ENCODE results near the gene ZRANB1. TPM values are rescaled to one million over a fixed set of nuclear protein-coding genes. Genes with fewer than 3 reads are reported as not detected.
"Not testable (repeated sequence)": the region's sequence is repeated elsewhere in the genome, so short reads cannot be mapped to it uniquely, and the experiment has no call there.

ZRANB1 gene
- 13.2 and 13.4 TPM in 2 replicates for total RNA-seq

DNA sequence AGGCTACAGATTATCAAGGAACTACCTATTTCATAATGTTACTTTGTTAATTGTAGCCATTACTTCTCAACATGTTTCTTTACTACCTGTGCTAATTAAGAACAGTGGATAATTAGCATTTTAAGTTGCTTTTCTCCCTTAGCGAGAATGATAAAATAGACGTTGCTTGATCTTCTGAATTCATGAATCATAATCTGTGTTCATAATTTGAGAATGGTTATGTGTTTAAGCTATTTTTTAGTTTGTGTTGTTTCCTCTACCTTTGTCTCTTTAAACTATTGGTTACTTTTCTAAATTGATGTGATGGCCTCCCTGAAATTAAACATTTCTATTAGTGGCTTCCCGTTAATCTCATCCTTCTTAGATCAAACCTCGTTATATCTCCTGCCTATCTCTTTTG lies at the start of gene ZRANB1:
ZRANB1 (plus strand) TSS at position 301 of the 400 bp plus-strand sequence. CDS start 371 bp downstream, outside the sequence.
- intact Hi-C loops (cut with micrococcal nuclease), result no loop called here

DNA sequence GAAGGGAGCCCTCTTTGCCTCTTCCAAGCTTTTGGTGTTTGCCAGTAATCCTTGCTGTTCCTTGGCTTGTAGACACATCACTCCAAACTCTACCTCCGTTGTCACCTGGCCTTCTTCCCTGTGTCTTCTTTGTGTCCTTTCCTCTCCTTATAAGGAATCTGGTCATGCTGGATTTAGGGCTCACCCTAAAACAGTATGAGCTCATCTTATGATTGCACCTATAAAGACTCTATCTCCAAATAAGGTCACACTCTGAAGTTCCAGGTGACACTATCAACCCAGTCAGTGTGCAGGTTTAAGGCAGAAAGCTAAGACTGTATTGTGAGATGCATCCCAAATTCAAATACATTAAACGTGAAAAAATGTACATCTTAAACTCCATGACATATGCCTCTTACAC lies 49.0 kb upstream of the ZRANB1 start:
- intact Hi-C loops (cut with micrococcal nuclease), result no loop called here

DNA sequence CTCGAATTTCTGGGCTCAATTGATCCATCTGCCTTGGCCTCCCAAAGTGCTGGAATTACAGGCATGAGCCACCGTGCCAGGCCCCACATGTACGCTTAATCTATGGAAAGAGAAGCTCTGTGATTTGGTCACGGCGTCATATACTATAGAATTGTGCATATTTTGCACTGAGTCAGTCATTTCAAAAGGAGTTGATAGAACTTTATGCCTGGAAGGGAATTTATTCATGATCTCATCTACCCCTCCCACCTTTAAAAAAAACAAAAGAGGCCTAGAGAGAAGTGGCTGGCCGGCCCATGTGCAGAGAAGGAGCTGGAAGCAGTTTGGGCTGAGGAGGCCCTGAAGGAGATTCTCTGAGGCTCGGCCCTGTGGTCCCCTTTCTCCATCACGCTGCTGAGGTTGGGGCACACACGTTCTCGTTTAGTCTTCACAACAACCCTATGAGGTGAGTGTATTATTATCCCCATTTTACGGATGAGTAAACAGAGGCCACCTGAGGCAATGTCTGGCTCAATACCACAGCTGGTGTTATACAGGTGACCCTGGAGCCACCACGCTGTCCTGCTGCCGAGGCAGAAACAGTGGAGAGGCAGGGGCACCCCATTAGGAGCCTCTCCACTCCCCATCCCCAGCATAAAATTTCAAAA lies 47.2 kb upstream of the ZRANB1 start:
- intact Hi-C loops (cut with micrococcal nuclease), result no loop called here

DNA sequence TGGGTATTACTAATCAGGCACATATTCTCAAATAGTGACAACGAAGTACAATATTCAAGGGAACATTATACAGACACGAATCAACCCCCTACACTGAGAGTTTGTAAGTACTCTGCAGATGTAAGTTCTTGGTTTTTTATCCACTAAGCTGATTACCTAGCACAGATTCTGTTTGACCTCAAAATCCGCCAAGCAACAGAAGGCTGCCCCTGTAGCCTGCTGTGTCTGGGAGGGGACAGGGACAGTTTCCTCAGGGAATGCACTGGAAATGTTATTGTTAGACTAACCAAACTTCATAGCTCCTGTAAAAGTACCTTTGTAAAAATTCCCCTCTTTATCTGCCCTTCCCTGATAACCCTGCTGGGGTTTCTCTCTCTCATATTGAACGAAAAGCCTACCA lies 45.2 kb upstream of the ZRANB1 start:
- intact Hi-C loops (cut with micrococcal nuclease), result no loop called here

DNA sequence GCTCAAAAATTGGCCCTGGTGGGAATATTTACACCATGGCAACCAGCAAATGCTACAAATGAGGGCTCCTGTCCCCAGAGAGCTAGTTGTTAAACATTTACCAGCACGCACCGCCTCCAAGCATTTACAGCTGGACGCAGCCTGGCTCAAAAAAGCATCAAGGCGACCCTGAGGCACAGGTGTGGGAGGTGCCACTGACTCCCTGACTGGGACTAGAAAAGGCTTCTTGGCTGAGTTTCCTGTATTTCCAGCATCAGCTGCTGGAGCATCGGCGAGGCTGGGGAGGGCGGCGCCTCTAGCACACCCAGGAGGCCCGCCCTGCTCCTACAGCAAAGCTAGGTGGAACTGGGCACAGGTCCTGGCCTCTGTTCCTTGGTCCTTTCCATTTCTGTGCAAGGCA lies 43.5 kb upstream of the ZRANB1 start:
- intact Hi-C loops (cut with micrococcal nuclease), result no loop called here

DNA sequence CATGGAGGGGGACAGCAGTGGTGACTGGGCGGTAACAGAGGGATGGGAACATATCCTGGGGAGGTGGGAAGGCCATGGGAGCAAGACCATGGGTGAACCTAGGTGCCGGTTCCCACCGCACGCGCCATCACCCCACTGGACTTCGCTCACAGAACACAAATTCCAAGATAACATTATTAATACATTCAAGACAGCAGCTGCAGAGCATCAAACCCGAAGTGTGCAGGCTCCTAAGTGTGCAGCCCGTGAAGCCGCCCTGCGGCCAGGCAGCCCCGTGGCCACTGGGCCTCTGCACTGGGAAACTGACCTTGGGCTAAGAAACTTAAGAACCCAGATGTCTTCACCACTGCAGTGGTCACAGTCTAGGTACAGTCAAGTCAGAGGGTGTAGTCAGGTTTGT lies 42.8 kb upstream of the ZRANB1 start:
- intact Hi-C loops (cut with micrococcal nuclease), result no loop called here

DNA sequence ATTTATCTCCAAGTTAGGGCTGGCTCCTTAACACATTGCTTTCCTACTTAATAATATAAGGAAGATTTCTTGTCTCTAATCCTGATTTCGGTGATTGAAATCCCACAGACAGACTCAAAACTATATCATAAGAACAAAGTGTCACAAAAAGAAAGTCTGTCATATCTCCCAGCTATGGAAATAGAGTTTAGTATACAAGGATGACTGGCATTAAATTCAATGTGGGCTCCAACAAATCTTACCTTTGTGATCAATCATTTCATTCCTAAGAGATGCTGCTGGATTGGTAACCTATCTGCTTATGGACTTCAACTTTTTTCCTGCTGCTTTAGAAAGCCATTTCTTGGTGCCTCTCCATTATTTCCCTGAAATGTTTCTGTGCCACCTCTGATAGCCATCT lies 39.5 kb upstream of the ZRANB1 start:
- intact Hi-C loops (cut with micrococcal nuclease), result no loop called here

DNA sequence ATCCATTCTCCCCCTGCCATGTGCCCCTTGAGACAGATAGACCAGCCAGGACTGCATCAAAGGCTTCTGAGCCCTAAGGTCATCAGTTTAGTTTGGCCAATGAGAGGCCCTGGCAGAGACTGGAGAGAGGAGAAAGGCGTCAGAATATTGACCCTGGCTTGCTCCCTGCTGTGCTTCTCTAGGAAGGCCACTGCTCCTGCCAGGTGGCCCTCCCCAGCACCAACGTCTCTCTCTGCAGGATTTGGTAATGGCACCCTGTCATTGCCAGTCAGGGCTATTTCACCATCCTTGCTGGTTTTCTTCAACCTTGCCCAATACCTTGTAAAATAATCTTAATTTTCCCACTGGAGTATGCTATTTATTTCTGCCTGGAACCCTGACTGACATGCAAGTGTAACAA lies 38.8 kb upstream of the ZRANB1 start:
- intact Hi-C loops (cut with micrococcal nuclease), result no loop called here

DNA sequence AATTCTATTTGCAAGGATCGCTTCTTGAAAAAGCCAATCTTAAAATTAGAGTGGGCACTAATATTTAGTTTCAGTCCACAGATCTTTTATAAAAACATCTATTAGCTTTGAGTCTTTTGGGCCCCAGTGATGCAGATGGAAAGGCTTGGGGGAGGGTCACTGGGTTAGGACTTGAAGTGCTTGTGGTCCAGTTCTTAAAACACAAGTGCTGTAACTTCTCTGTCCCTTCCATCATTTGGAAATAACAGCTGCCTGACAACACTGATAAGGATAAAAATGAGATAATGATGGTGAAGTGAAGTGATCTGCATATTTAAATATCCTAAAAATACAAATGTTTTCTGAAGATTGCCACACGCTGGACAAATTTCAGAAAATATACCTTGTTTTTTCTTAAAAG lies 37.1 kb upstream of the ZRANB1 start:
- intact Hi-C loops (cut with micrococcal nuclease), result no loop called here

DNA sequence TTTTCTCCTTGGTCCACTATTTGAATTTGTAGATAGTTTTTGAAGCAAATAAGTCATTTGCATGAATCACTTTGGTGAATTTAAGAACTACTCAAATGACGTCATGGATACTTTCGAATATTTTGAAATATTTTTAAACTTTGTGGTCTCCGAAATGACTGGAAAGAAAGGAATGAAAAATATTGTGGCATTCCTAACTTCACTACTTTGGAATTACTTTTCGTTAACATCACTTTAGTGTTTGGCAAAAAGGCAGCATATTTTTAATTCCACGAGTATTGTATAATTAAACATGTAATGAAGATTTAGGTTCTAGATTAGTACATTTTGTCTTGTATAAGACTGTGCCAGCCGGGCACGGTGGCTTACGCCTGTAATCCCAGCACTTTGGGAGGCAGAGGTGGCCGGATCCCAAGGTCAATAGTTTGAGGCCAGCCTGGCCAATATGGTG lies 35.3 kb upstream of the ZRANB1 start:
- intact Hi-C loops (cut with micrococcal nuclease), result no loop called here

DNA sequence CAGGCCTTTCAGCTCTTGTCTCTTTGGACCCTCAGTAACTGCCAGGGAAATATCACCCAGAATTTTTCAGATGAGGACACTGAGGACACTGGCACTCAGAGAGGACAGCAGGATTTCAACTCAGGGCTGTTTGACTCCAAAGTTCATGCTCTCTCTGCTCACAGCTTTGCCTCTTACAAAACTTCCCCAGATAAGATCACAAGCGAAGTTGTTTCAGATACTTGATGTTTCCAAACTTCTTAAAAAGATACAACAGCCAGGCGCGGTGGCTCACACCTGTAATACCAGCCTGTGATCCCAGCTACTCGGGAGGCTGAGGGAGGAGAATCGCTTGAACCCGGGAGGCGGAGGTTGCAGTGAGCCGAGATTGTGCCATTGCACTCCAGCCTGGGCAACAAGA lies 32.4 kb upstream of the ZRANB1 start:
- intact Hi-C loops (cut with micrococcal nuclease), result no loop called here

DNA sequence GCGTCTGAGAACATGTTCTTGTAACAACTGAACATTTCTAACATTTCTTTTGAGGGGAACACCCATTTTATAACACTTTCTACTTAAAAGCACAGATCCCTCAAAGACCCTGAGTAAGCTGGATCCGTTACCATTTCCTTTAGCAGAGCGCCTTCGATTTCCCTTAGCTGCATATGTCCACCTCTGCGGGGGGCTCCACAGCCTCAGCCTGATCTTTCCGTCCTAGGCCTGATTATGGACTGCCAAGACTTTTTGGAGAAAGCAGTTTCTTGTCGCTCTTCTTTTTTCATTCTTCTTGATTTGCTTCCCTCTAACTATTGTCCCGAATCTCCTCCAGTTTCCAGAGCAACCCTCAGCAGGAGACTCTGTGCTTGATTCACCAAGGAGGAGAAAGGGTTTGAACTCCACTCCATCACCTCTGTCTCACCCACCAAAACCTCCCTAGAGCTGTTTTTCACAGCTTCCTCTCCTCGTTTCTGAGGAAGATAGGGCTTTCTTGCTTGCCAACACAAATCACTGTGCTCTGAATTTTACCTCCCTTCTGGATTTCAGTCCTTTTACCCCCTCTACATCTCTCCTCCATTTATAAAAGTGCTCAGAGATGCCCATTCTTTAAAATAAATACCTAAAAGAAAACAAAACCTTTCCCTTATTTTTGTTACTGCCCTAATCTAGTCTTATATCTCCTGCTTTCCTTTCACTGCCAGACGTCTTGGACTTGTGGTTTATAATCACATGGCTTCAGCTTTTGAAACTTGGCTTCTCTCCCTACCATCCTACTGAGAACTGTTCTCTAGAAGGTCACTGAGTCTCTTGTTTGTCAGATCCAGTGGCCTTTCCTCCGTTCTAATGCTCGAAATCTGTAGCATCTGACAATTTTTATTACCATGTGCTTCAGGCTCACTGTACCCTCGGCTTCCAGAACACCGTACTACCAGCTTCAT lies 30.5 kb upstream of the ZRANB1 start:
- intact Hi-C loops (cut with micrococcal nuclease), result no loop called here

DNA sequence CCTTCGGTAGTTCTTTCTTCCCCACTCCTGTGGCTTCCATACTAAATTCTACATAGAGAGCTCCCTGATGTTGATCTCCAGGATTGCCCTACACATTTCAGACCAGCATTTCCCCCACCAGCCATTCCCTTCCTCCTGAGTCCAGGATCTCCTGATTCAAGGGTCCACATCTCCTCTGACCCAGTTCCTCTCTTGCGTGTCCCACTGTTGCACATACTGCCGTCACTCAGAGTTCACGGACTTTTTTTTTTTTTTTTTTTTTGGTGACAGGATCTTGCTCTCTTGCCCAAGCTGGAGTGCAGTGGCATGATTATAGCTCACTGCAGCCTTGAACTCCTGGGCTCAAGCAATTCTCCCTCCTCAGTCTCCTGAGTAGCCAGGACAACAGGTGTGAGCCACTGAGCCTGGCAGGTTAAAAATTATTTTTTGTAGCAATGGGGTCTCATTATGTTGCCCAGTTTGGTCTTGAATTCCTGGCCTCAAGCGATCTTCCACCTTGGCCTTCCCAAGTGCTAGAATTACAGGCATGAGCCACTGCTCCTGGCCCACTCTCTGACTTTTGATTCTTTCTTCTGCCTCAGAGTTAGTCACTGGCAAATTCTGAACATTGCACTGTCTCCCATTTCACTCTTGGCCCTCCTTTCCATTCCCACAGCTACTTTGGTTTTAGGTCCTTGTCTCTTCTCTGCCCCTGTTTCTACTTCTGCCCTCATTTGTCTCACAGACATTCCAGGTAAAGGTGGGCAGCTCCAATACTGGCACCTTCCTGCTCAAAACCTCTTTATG lies 29.6 kb upstream of the ZRANB1 start:
- intact Hi-C loops (cut with micrococcal nuclease), result no loop called here

DNA sequence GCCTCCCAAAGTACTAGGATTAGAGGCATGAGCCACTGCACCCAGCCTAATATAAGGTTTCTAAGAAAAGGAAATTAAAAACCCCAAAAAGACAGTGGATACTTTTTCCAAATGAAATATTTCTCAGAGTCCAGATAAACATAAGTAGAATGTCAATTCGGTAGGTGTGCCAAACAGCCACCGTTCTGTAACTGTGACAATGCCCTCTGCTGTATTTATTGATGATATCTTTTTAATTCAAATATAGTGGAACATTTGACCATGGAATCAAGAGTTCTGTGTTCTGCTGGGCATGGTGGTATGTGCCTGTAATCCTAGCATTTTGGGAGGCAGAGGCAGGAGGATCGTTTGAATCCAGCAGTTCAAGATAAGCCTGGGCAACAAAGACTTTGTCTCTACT lies 28.8 kb upstream of the ZRANB1 start:
- intact Hi-C loops (cut with micrococcal nuclease), result no loop called here

DNA sequence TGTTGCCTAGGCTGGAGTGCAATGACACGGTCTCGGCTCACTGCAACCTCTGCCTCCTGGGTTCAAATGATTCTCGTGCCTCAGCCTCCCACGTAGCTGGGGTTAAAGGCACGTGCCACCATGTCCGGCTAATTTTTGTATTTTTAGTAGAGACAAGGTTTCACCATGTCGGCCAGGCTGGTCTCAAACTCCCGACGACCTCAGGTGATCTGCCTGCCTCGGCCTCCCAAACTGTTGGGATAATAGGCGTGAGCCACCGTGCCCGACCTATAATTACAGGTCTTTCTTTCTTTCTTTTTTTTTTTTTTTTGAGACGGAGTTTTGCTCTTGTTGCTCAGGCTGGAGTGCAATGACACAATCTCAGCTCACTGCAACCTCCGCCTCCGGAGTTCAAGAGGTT lies 27.5 kb upstream of the ZRANB1 start:
- intact Hi-C loops (cut with micrococcal nuclease), result not testable (repeated sequence)

DNA sequence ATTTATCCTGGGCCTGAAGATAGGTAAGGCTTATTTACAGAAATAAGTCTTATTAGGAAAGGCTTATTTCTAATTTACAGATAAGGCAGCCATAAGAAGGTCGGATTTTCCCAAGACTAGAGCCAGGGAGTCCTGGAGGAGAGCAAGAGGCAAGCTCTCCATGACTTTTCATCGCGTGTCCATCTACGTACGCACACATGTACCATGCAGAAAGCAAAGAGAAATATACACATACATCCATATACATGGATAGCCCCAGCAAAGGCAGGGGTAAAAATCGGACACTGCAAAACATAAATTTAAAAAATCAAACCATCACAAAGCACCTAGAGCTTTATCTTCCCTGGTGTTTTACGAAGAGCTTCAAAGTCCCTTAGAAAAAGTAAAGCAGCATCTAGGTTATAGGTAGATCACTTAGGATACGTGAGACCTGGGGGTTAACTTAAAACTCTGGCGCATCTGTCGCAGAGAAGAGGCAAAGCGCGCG lies 25.8 kb upstream of the ZRANB1 start:
- intact Hi-C loops (cut with micrococcal nuclease), result loop anchor here (1.0 to 2.0 kb wide), 6 partner anchors 125 to 907 kb away; partner anchors contain the start of genes BCCIP, EDRF1, EEF1AKMT2 and FAM53B

DNA sequence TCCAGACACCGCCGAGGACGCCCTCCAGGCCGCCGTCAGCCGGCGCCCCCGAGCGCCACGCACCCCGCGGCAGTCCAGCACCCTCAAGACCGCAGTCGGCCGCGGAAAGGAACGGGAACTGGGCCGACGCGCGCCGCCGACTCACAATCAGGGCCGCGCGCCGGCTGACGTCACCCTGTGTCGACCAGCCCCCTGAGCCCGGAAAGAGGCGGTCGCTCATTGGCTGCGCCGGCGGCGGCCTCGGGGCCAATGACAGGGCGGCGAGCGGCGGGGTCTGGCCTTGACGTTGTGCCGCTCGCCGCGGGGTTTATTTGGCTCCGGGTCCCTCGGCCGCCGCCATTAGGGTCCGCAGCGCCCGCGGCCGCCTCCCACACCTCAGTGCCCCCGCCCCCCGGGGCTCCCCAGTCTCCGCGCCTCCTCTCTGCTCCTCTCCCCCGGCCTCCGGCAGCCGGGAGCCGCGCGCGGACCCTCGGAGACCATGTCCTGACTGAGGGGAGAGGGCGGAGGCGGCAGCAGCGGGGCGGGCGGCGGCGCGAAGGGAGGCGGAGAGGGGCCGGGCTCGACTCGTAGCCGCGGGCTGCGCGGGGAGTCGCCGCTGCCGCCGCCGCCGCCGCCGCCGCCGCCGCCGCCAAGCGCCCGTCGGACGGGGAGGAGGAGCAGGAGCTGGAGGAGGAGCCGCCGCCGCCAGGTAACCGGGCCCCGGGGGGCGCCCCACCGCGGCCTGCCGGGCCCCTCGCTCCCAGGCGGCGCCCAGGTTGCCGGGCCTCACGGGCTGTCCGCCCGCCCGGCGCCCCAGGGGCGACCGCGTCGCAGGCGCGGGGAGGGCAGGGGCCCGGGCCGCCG lies 25.1 kb upstream of the ZRANB1 start:
- intact Hi-C loops (cut with micrococcal nuclease), result loop anchor here (1.0 to 2.0 kb wide), 6 partner anchors 126 to 906 kb away; partner anchors contain the start of genes BCCIP, EDRF1, EEF1AKMT2 and FAM53B

DNA sequence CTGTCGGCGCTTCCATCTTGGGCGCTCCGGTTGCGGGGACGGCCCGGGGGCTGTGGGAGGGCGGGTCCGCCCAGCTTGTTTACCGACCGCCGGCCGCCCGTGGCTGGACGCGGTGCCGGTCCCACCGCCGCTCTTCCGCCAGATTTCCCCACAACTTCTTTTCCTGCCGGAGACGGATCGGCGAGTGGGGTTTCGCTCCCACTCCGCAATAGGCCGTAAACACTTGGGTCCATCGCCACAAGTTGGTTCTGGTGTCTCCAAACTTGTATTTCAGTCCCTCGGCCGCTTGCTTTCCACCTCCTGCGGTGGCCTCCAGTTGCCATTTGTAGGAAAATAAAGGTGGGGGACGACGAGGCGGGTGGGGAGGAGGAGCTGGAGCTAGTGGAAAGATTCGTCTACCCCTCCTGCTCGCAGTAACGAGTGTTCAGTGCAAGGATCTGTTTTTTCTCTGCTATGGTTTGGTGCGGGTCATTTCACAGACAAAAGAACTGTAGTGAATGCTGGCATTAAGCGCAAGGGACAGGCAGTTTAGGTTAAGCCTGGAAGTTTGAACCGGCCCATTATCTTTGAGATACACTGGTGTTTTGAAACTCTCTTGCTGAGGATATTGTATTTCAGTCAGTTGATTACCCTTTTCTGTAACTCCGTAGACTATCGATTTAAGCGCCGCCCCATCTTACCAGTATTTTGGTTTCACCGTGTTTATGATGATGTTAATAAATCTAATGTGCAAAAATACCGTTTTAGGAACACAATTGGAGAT lies 24.3 kb upstream of the ZRANB1 start:
- intact Hi-C loops (cut with micrococcal nuclease), result loop anchor here (2.0 kb wide), 2 partner anchors 499 to 905 kb away; partner anchors contain the start of genes BCCIP, OAT and UROS

DNA sequence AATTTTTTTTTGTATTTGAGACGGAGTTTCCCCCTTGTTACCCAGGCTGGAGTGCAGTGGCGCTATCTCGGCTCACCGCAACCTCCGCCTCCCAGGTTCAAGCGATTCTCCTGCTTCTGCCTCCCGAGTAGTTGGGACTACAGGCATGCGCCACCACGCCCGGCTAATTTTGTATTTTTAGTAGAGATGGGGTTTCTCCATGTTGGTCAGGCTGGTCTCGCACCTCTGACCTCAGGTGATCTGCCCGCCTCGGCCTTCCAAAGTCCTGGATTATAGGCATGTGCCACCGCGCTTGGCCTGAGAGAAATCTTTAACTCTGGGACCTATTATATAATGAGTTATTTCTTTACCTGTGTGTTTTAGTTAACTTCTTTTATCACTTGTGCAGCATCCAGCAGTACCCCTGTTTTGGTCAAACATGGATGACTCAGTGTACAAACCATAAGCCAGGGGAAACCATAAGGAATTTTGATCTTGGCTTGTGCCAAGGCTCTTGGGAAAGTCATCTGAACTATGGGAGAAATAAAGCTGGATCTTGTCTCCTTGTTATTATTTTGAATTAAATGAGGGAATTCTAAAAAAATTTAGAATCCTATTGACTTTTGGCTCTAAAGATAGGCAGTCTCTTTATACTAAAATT lies 23.6 kb upstream of the ZRANB1 start:
- intact Hi-C loops (cut with micrococcal nuclease), result no loop called here

Data from T-helper 2 cell treated with Interferon-gamma antibody and Interleukin-4, amounts not matched to agents 100 ng/mL and 5 ng/mL, for 36 hours (primary cell).